ENCODE results near the gene WIPF1.

The WIPF1 gene

GRCh38 chr2:174595116-174595809 is 2.3 kb downstream of the WIPF1 start:
- DNase-seq (ENCODE audit: low read depth) = no peak

GRCh38 chr2:174594456-174594855 is 3.1 kb downstream of the WIPF1 start:
- DNase-seq (ENCODE audit: low read depth) = no peak

- peak; percentile 50 for DNase-seq (ENCODE audit: low read depth)
Observed at GRCh38 chr2:174593574-174594203, 3.9 kb downstream of the WIPF1 start.

GRCh38 chr2:174593041-174593440 is 4.6 kb downstream of the WIPF1 start:
- DNase-seq (ENCODE audit: low read depth) = no peak

- no peak for DNase-seq (ENCODE audit: low read depth)
Observed at GRCh38 chr2:174591740-174592139, 5.9 kb downstream of the WIPF1 start.

GRCh38 chr2:174590928-174591648 is 6.5 kb downstream of the WIPF1 start:
- DNase-seq (ENCODE audit: low read depth) = no peak

GRCh38 chr2:174590346-174590745 is 7.3 kb downstream of the WIPF1 start:
- no peak for DNase-seq (ENCODE audit: low read depth)

GRCh38 chr2:174589334-174589733 is 8.3 kb downstream of the WIPF1 start:
- no peak for DNase-seq (ENCODE audit: low read depth)

- no peak for DNase-seq (ENCODE audit: low read depth)
Observed at GRCh38 chr2:174588463-174588862, 9.1 kb downstream of the WIPF1 start.

GRCh38 chr2:174587579-174587978 is 10.0 kb downstream of the WIPF1 start:
- DNase-seq (ENCODE audit: low read depth) = no peak

- DNase-seq (ENCODE audit: low read depth) = no peak
Observed at GRCh38 chr2:174586418-174587295, 10.9 kb downstream of the WIPF1 start.

GRCh38 chr2:174585657-174586252 is 11.8 kb downstream of the WIPF1 start:
- DNase-seq (ENCODE audit: low read depth) = no peak

- DNase-seq (ENCODE audit: low read depth) = no peak
Observed at GRCh38 chr2:174585146-174585545, 12.5 kb downstream of the WIPF1 start.

GRCh38 chr2:174581491-174581890 is 16.1 kb downstream of the WIPF1 start:
- DNase-seq (ENCODE audit: low read depth) = no peak

- no peak for DNase-seq (ENCODE audit: low read depth)
Observed at GRCh38 chr2:174580951-174581350, 16.7 kb downstream of the WIPF1 start.

GRCh38 chr2:174577967-174578589 is 19.5 kb downstream of the WIPF1 start:
- peak; percentile 32 for DNase-seq (ENCODE audit: low read depth)

- no peak for DNase-seq (ENCODE audit: low read depth)
Observed at GRCh38 chr2:174575124-174575776, 22.4 kb downstream of the WIPF1 start.

GRCh38 chr2:174574657-174575056 is 22.9 kb downstream of the WIPF1 start:
- DNase-seq (ENCODE audit: low read depth) = no peak

GRCh38 chr2:174573621-174574081 is 24.0 kb downstream of the WIPF1 start:
- DNase-seq (ENCODE audit: low read depth) = no peak

- DNase-seq (ENCODE audit: low read depth) = no peak
Observed at GRCh38 chr2:174572556-174572955, 25.0 kb downstream of the WIPF1 start.

All from activated gamma-delta T cell treated with anti-CD3 and anti-CD28 coated beads, Interleukin-2, amount 50 U/mL, for 16 hours (primary cell).